ENCODE data around the gene TMEM178A.

DNA sequence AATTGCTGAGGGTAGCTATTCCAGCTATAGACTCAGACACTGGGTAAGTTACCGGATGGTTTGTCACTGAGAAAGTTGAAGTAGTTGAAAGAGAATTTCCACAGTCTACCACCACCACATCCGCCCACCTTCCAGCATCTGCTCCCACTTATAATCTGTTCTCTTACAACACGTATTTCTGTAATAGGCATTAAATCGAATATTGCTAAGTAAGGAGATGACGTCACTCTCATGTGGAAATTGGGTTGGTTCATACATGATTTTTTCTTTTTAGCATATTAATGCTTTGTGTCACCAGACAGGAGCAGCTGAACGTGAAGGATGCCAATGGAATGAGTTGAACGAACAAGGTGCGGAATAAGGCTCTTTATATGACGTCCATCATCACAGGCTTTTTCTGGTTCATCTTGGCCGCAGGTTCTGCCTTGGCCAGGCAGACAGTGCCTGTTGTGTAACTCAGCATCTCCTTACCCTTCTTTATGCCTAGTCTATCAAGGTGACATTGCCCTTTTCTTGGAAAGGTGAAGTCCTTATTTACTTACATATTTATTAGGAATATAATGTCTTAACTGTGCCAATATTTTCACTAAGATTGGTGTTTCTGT is 67.5 kb downstream of the TMEM178A start:
- TF ChIP-seq POLR2A (IDR thresholded peaks at IDR 0.05) (no peak), CTCF (IDR thresholded peaks at IDR 0.05) (no peak)
